Measurements from ENCODE around the gene MTSS2.
A peak's percentile ranks its signal among the peaks of the same experiment; 100 is the strongest.

Gene MTSS2

DNA sequence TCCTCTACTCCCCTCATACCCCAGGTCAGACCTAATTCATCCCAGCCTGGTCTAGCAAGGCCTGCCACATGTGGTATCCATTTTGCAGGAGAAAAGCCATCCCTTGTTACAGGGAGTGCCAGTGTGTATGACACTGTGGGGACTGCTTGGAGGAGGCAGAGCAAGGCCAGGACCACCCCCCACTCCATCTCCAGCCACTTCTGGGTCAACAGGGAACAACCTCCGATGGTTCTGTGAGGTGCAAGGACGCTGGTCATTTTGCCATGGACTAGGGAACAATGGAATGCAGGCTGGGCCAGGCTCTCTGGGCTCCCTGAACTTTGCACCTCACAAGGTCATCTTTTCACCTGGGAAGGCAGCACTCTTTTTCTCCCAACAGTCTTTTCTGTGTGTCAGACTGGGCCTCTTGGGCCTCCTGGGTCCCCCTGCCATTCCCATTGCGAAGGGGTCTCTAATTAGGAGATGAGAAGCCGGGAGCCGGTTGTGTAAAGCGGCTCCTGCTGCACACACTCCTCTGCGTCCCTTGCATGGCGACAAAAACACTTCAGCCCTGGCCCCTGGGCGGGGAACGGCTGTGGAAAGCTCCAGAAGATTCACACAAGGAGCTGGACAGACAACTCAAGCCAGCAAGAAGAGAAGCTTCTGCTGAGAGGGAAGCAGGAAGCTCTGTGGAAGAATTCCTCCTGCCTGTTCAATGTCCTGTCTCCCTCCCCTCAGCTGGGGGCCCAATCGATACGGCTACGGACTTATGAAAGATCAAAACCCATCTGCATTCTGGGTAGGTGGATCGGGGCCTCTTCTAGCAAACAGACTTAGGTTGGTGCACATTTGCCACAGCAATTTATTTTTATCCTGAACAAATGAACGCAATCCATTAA, 38.5 kb upstream of the MTSS2 start:
- Histone ChIP-seq H3K4me3 (ENCODE audit: low read length) (no peak overlapping the region), H3K4me1 (ENCODE audit: insufficient read depth, low read length) (no peaks in the 10 kb centered on the region), H3K9me3 (ENCODE audit: insufficient read depth, low read depth, low read length) (peaks cover 2% of the 10 kb centered on the region; the same call in 1 of the 2 replicates), H3K27me3 (ENCODE audit: insufficient read depth, low read length) (no peaks in the 10 kb centered on the region), H3K9ac (ENCODE audit: low read depth, low read length) (no peak overlapping the region), H3K36me3 (ENCODE audit: insufficient read depth, low read depth, low read length) (peaks cover 17% of the 10 kb centered on the region; the same call in 1 of the 2 replicates), H3K27ac (ENCODE audit: low read length) (no peak overlapping the region)

DNA sequence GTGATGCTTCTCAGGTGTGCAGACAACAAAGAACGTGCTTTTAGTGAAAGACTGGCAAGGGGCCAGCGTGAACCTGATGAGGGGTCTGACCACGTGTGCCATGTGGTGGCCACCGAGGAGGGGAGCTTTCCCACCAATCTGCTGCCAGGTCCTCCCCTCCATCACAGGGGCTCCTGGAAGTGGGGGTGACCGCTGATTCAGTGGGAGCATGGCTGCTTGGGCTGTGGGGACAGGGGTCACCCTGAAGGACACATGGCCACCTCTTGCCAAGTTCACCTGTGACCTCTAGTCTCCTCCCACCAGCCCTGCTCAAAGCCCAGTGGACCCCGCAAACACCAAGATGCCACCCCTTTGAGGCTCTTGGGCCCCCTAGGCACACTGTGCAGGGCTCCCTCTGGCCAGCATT, 37.9 kb upstream of the MTSS2 start:
- Histone ChIP-seq H3K4me3 (ENCODE audit: low read length) (no peak overlapping the region), H3K27me3 (ENCODE audit: insufficient read depth, low read length) (no peaks in the 10 kb centered on the region), H3K9ac (ENCODE audit: low read depth, low read length) (no peak overlapping the region), H3K9me3 (ENCODE audit: insufficient read depth, low read depth, low read length) (peaks cover 3% of the 10 kb centered on the region; the same call in 1 of the 2 replicates), H3K27ac (ENCODE audit: low read length) (no peak overlapping the region), H3K36me3 (ENCODE audit: insufficient read depth, low read depth, low read length) (peaks cover 17% of the 10 kb centered on the region; the same call in 1 of the 2 replicates), H3K4me1 (ENCODE audit: insufficient read depth, low read length) (no peaks in the 10 kb centered on the region)

DNA sequence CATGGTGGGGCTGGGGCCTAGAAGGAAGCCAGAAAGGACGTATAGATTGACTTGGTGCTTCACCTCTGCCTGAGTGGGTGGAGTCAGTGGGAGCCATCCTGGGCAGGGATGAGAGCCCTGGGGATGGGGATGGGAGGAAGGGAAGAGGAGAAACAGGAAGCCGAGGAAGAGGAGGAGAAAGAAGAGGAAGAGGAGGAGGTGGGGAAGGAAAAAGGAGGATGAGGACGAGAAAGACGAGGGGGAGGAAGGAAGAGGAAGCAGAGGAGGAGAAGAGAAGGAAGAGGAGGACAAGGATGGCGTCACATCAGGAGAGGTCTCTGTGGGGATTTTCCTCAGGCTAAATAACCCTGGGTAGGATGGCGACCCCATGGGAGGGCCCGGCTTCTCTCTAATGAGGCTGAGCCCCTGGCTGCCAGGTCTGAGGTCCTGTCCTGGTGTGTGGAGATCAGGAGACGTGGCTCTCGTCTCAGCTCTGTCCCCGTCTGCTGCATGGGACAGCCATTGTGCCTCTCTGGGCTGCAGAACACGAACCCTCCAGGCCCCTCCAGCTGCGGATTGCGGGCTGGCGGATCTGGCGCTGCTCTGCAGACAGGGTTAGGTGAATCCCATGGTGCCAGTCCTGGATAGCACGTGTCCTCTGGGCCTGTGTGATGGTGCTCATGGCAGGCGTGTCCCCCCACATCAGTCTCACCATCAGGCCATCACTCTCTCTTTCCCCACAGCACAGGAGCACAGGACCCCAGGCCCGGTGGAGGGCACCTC, 35.5 kb upstream of the MTSS2 start:
- no peaks in the 10 kb centered on the region for H3K4me1 ChIP-seq (ENCODE audit: insufficient read depth, low read length)
- H3K9ac ChIP-seq (ENCODE audit: low read depth, low read length), result no peak overlapping the region
- peaks cover 4% of the 10 kb centered on the region; the same call in 1 of the 2 replicates for H3K36me3 ChIP-seq (ENCODE audit: insufficient read depth, low read depth, low read length)
- no peaks in the 10 kb centered on the region for H3K27me3 ChIP-seq (ENCODE audit: insufficient read depth, low read length)
- H3K4me3 ChIP-seq (ENCODE audit: low read length), result no peak overlapping the region
- peaks cover 3% of the 10 kb centered on the region; the same call in 1 of the 2 replicates for H3K9me3 ChIP-seq (ENCODE audit: insufficient read depth, low read depth, low read length)
- H3K27ac ChIP-seq (ENCODE audit: low read length), result no peak overlapping the region

DNA sequence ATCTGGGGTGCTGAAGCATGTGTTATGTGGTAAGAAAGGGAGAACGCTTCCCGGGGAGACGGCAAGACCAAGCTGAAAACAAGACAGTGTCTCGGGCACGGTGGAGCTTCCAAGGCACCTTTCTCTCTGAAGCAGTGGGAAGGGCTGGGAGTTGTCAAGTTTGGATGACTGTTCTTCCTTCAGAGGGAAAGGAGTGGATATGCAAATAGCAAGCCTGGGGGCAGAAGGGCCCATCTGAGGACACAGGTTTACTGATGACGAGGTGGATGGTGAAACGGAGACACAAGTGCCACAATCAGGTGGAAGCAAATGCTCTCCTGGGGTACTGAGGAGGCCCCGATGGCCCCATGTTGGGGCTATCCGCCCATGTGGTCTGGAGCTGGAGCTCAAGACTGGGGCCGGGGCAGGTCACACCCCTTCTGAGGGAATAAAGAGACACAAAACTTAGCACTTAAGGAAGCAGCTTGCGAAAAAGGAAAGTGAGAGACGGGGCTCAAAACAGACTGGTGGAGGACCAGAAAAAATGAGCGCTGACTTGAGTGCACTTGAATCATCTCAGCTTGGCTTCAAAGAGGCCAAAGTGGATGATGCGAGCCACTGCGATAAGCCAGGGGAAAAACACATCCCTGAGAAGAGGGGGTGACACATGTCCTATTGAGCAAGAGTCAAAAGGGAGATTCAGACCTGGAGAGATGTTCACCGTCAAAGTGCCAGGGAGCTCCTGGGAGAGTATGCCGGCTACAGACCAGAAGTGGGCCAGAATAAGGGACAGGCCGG, 34.8 kb upstream of the MTSS2 start:
- peaks cover 4% of the 10 kb centered on the region; the same call in 1 of the 2 replicates for H3K36me3 ChIP-seq (ENCODE audit: insufficient read depth, low read depth, low read length)
- H3K9me3 ChIP-seq (ENCODE audit: insufficient read depth, low read depth, low read length), result peaks cover 3% of the 10 kb centered on the region; the same call in 1 of the 2 replicates
- no peak overlapping the region for H3K4me3 ChIP-seq (ENCODE audit: low read length)
- no peaks in the 10 kb centered on the region; the same call in 1 of the 2 replicates for H3K4me1 ChIP-seq (ENCODE audit: insufficient read depth, low read length)
- no peaks in the 10 kb centered on the region for H3K27me3 ChIP-seq (ENCODE audit: insufficient read depth, low read length)
- no peak overlapping the region for H3K9ac ChIP-seq (ENCODE audit: low read depth, low read length)
- H3K27ac ChIP-seq (ENCODE audit: low read length), result no peak overlapping the region

DNA sequence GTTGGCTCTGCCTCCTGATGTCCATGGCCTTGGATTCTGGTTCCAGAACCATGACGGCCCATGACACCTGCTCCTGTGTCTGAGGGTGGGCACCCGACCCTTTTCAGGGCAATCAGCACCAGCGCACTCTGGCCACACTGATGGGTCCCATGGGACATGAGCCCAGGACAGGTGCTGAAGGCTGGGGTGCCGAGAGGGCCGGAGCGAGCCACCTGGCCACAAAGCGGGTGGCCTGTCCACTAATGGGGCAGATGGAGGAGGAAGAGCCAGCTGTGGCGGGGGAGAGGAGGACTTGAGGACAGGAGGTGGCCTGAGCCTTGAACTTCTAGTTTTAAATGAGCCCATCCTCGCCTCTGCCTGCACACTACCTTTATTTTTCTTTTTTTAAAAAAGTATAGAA, 31.2 kb upstream of the MTSS2 start:
- no peak overlapping the region for H3K4me3 ChIP-seq (ENCODE audit: low read length)
- no peaks in the 10 kb centered on the region for H3K27me3 ChIP-seq (ENCODE audit: insufficient read depth, low read length)
- peaks cover 3% of the 10 kb centered on the region; the same call in 1 of the 2 replicates for H3K9me3 ChIP-seq (ENCODE audit: insufficient read depth, low read depth, low read length)
- no peak overlapping the region for H3K27ac ChIP-seq (ENCODE audit: low read length)
- no peak overlapping the region for H3K9ac ChIP-seq (ENCODE audit: low read depth, low read length)
- peaks cover 4% of the 10 kb centered on the region; the same call in 1 of the 2 replicates for H3K36me3 ChIP-seq (ENCODE audit: insufficient read depth, low read depth, low read length)
- H3K4me1 ChIP-seq (ENCODE audit: insufficient read depth, low read length), result peaks cover 22% of the 10 kb centered on the region

DNA sequence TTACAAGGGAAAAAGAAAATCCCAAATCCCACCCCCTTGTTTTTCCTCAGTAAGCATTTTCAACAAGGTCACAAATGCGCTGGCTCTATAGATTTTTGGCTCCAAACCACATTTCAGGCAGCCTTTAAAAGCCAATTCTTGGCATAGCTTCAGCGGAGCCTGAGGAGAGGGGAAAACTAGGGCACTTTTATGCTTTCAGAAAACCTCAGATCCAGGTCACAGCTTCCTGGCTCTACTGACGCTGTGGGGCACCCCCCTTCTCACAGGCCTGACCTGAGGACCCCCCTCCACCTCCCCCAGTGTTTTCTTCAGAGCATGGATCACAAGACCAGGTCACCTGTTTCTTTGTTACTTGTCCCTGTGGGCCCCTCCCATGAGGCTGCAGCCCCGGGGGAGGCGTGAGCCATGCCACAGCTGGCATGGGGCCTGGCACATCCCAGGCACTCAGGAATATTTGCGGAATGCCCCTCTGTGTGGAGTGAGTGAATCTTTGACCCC, 30.1 kb upstream of the MTSS2 start:
- H3K4me3 ChIP-seq (ENCODE audit: low read length), result no peak overlapping the region
- no peak overlapping the region for H3K9ac ChIP-seq (ENCODE audit: low read depth, low read length)
- peaks cover 4% of the 10 kb centered on the region; the same call in 1 of the 2 replicates for H3K36me3 ChIP-seq (ENCODE audit: insufficient read depth, low read depth, low read length)
- H3K4me1 ChIP-seq (ENCODE audit: insufficient read depth, low read length), result peaks cover 22% of the 10 kb centered on the region
- H3K9me3 ChIP-seq (ENCODE audit: insufficient read depth, low read depth, low read length), result peaks cover 3% of the 10 kb centered on the region; the same call in 1 of the 2 replicates
- H3K27me3 ChIP-seq (ENCODE audit: insufficient read depth, low read length), result no peaks in the 10 kb centered on the region
- H3K27ac ChIP-seq (ENCODE audit: low read length), result no peak overlapping the region

DNA sequence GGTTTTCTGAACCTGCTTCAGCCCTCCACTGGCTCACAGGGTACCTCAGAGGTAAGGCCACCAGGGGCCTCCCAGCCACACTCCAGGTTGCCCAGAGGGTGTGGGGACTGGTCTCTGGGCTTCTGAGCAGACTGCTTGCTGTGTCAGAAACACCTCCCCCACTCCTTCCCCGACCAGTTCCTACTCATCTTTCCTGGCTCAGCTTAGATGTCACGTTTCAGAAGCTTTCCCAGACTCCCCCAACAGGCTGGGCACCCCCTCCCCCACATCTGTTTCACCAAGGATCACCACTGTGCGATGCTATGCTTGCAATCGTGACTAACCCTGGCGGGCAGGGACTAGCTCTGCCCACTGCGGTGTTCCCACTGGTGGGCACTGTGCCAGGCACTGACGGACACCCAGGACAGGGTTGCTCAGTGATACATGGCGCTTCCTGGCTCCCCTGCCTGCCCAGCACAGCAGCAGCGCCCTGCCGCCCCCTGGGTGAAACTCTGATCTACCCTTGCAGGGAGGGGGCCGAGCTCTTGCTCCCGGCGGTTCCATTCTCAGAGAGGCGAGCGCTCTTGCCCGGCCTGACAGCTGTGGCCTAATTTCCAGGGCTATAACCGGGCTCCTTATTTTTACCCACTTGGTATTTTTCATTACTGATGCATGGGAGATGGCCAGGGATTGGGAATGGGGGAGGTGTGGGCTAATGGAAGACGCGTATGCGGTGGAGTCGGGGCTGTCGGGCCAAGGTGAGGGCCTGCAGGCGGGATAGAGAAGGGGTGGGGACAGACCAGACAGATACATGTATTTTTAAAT, 29.4 kb upstream of the MTSS2 start:
- H3K4me3 ChIP-seq (ENCODE audit: low read length), result no peak overlapping the region
- no peak overlapping the region for H3K9ac ChIP-seq (ENCODE audit: low read depth, low read length)
- H3K4me1 ChIP-seq (ENCODE audit: insufficient read depth, low read length), result peaks cover 22% of the 10 kb centered on the region
- H3K9me3 ChIP-seq (ENCODE audit: insufficient read depth, low read depth, low read length), result peaks cover 3% of the 10 kb centered on the region; the same call in 1 of the 2 replicates
- no peaks in the 10 kb centered on the region for H3K27me3 ChIP-seq (ENCODE audit: insufficient read depth, low read length)
- no peak overlapping the region for H3K27ac ChIP-seq (ENCODE audit: low read length)
- H3K36me3 ChIP-seq (ENCODE audit: insufficient read depth, low read depth, low read length), result peaks cover 4% of the 10 kb centered on the region; the same call in 1 of the 2 replicates

DNA sequence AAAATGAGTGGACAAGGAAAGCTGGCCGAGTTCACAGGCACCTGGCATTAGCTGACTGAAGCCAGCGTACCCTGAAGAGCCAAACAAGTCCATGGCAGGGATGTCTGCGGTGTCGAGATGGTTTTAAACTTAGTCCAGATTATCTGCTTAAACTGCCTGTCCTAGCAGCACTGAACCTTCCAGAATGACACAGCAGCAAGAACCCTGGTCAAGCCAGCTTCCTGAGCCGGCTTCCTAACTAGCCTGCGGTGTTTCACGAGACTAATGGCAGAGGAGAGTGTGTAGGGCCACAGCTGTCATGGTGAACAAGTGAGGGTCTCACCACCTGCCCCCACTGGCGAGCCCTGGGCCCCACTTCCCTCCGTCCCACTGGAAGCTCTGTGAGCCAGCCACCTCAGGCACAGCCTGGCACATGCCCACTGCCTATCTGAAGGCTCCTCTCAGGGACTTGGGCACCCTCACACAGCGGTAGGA, 28.8 kb upstream of the MTSS2 start:
- H3K4me1 ChIP-seq (ENCODE audit: insufficient read depth, low read length), result peaks cover 22% of the 10 kb centered on the region
- no peak overlapping the region for H3K27ac ChIP-seq (ENCODE audit: low read length)
- H3K9me3 ChIP-seq (ENCODE audit: insufficient read depth, low read depth, low read length), result peaks cover 3% of the 10 kb centered on the region; the same call in 1 of the 2 replicates
- no peak overlapping the region for H3K4me3 ChIP-seq (ENCODE audit: low read length)
- no peak overlapping the region for H3K9ac ChIP-seq (ENCODE audit: low read depth, low read length)
- H3K36me3 ChIP-seq (ENCODE audit: insufficient read depth, low read depth, low read length), result peaks cover under 1% of the 10 kb centered on the region; the same call in 1 of the 2 replicates
- no peaks in the 10 kb centered on the region for H3K27me3 ChIP-seq (ENCODE audit: insufficient read depth, low read length)

DNA sequence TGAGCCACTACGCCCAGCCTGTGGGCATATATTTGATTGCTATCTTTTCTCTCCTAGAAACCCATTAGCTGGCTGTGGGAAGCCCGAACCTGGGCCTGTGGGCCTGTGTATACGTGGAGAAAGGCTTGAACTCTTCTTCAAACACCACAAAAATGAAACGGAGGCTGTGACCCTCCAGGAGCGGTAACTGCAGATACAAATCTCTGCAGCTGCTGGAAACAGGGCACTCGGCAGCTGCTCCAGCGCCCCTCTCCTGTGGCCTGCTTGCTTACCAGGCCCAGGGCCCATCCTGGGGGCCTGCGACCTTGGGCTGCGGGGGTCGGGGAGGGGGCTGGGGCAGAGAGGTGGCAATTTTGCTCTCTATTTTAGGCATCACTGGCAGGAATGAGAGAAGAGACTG, 28.0 kb upstream of the MTSS2 start:
- Histone ChIP-seq H3K9me3 (ENCODE audit: insufficient read depth, low read depth, low read length) (no peaks in the 10 kb centered on the region), H3K9ac (ENCODE audit: low read depth, low read length) (no peak overlapping the region), H3K27ac (ENCODE audit: low read length) (no peak overlapping the region), H3K36me3 (ENCODE audit: insufficient read depth, low read depth, low read length) (no peaks in the 10 kb centered on the region), H3K4me1 (ENCODE audit: insufficient read depth, low read length) (peaks cover 22% of the 10 kb centered on the region), H3K4me3 (ENCODE audit: low read length) (no peak overlapping the region), H3K27me3 (ENCODE audit: insufficient read depth, low read length) (no peaks in the 10 kb centered on the region)

DNA sequence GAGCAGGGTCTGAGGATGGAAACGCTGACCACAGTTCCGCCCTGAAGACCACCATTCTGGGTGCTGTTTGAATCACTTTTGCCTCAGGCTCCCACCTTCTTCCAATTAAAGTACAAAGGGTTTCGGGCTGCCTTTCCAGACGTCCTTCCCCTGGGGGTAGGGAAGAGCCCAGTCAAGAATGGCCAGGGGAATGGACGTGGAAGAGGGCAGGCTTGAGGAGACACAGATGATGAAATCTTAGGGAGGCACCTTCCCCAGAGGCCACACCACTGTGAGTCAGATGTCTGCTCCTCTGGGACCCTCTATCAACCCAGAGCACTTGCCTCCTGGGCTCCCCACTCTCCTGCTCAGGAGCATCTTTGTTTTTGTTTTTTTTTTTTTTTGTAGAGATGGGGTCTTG, 27.5 kb upstream of the MTSS2 start:
- H3K9me3 ChIP-seq (ENCODE audit: insufficient read depth, low read depth, low read length), result no peaks in the 10 kb centered on the region
- H3K27ac ChIP-seq (ENCODE audit: low read length), result no peak overlapping the region
- no peaks in the 10 kb centered on the region for H3K36me3 ChIP-seq (ENCODE audit: insufficient read depth, low read depth, low read length)
- H3K4me1 ChIP-seq (ENCODE audit: insufficient read depth, low read length), result peaks cover 22% of the 10 kb centered on the region
- peak overlapping the region; percentile 20; the same call in 1 of the 2 replicates for H3K9ac ChIP-seq (ENCODE audit: low read depth, low read length)
- no peaks in the 10 kb centered on the region for H3K27me3 ChIP-seq (ENCODE audit: insufficient read depth, low read length)
- no peak overlapping the region for H3K4me3 ChIP-seq (ENCODE audit: low read length)

Measured in iPS-20b (cell line).